CD4-positive, alpha-beta memory T cell (primary cell): ENCODE data around the gene UIMC1. TPM values are rescaled to one million over a fixed set of nuclear protein-coding genes. Genes with fewer than 3 reads are reported as not detected.
"Not testable (repeated sequence)": the region's sequence is repeated elsewhere in the genome, so short reads cannot be mapped to it uniquely, and the experiment has no call there.

Experiments
- CTCF ChIA-PET: fragments of 350-600 bp; sonication (Branson Sonifier 250); formaldehyde crosslinking; loops from one replicate; lab custom pipeline; 2021; ENCODE audit warnings: inconsistent platforms; ENCODE audit not compliant: partially characterized antibody; lab: Charles Lee
- POLR2A ChIA-PET: fragments of 350-600 bp; sonication (Branson Sonifier 250); formaldehyde crosslinking; loops from one replicate; lab custom pipeline; 2021; ENCODE audit not compliant: partially characterized antibody; lab: Charles Lee
- DNase-seq, 5 donors: peaks; one replicate each; pipeline versions ENCODE4 v3.0.0 to v3.0.0-alpha.2; 2020 to 2022; ENCODE audit warnings: mixed read lengths in 1 of 5
- H3K27ac ChIP-seq: one replicate; pipeline ENCODE4 v1.7.0; 2013; ENCODE audit warnings: low read depth, low read length
- H3K27me3 ChIP-seq: 2 replicates; pipeline ENCODE4 v1.7.0; 2013; ENCODE audit warnings: mild to moderate bottlenecking, low read length, moderate library complexity; ENCODE audit not compliant: insufficient read depth
- H3K36me3 ChIP-seq: 2 replicates; pipeline ENCODE4 v1.7.0; 2013; ENCODE audit warnings: mild to moderate bottlenecking, low read length, moderate library complexity; ENCODE audit not compliant: insufficient read depth
- H3K4me1 ChIP-seq: 2 replicates; pipeline ENCODE4 v1.7.0; 2013; ENCODE audit warnings: mild to moderate bottlenecking, low read length, moderate library complexity; ENCODE audit not compliant: insufficient read depth
- H3K4me3 ChIP-seq, 2 donors: one replicate each; pipeline ENCODE4 v1.7.0; 2013; ENCODE audit warnings: low read length in 2 of 2, mild to moderate bottlenecking in 1 of 2
- H3K9me3 ChIP-seq, 2 donors: one replicate each; pipeline ENCODE4 v1.7.0; 2013; ENCODE audit warnings: low read length in 2 of 2, control low read depth in 1 of 2; ENCODE audit not compliant: control insufficient read depth in 1 of 2
- H3K27ac Mint-ChIP-seq, 7 donors: one replicate each; pipeline ENCODE4 v1.8.0; 2020 to 2021; ENCODE audit warnings: mixed read lengths in 7 of 7, mild to moderate bottlenecking in 6 of 7, inconsistent platforms in 3 of 7, moderate library complexity in 3 of 7
- H3K27me3 Mint-ChIP-seq, 2 donors: one replicate each; pipeline ENCODE4 v1.8.0; 2020 to 2021; ENCODE audit warnings: mixed read lengths in 2 of 2
- H3K36me3 Mint-ChIP-seq, 2 donors: one replicate each; pipeline ENCODE4 v1.8.0; 2020 to 2021; ENCODE audit warnings: mixed read lengths in 2 of 2, inconsistent platforms in 1 of 2, mild to moderate bottlenecking in 1 of 2
- H3K4me1 Mint-ChIP-seq, 4 donors: one replicate each; pipeline ENCODE4 v1.8.0; 2020 to 2021; ENCODE audit warnings: mixed read lengths in 4 of 4, mild to moderate bottlenecking in 1 of 4
- H3K4me3 Mint-ChIP-seq, 8 donors: one replicate each; pipeline ENCODE4 v1.8.0; 2020 to 2021; ENCODE audit warnings: mixed read lengths in 8 of 8, mild to moderate bottlenecking in 7 of 8, moderate library complexity in 6 of 8, inconsistent platforms in 3 of 8
- H3K9me3 Mint-ChIP-seq, 8 donors: one replicate each; pipeline ENCODE4 v1.8.0; 2020 to 2021; ENCODE audit warnings: mixed read lengths in 8 of 8, mild to moderate bottlenecking in 5 of 8, inconsistent platforms in 3 of 8, moderate library complexity in 1 of 8
- intact Hi-C: fragments of 100-400 bp; cut with micrococcal nuclease; formaldehyde crosslinking; loops from one replicate; pipeline ENCODE4 v1.15.1; 2023
- polyA plus RNA-seq, 2 donors: library from polyadenylated mRNA; unstranded; fragments of 300-500 nt; fragmentation: Illumina TruSeq; gene quantifications; one replicate each; pipeline ENCODE4 v1.2.3, GENCODE V29; 2021
- total RNA-seq, 2 experiments: library from RNA; stranded (reverse); gene quantifications; one replicate each; pipeline ENCODE4 v1.2.3, GENCODE V29; 2021

The UIMC1 gene
- total and polyA plus RNA-seq, 4 experiments from 2014 or later = 16.7 to 61.7 (median 41.2) TPM

DNA sequence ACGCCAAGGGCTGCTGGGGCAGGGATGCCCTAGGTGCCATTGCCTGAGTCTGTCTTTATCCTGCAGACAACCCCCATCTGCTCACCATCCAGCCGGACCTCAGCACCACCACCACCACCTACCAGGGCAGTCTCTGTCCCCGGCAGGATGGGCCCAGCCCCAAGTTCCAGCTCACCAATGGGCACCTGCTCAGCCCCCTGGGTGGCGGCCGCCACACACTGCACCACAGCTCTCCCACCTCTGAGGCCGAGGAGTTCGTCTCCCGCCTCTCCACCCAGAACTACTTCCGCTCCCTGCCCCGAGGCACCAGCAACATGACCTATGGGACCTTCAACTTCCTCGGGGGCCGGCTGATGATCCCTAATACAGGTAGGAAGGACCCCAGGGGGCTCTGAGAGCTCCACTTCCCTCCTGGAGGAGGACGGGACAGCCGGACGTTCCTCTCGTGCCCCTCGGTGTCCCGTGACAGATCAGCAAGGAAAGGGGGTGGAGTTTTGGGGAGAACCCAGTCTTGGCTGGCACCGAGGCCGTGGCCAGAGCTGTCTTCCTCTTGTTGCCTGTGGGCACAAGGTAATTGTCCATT is 132.3 kb downstream of the UIMC1 start:
- peaks cover 9% of the 10 kb centered on the region for H3K27me3 ChIP-seq
- CTCF ChIA-PET = no interaction called here

DNA sequence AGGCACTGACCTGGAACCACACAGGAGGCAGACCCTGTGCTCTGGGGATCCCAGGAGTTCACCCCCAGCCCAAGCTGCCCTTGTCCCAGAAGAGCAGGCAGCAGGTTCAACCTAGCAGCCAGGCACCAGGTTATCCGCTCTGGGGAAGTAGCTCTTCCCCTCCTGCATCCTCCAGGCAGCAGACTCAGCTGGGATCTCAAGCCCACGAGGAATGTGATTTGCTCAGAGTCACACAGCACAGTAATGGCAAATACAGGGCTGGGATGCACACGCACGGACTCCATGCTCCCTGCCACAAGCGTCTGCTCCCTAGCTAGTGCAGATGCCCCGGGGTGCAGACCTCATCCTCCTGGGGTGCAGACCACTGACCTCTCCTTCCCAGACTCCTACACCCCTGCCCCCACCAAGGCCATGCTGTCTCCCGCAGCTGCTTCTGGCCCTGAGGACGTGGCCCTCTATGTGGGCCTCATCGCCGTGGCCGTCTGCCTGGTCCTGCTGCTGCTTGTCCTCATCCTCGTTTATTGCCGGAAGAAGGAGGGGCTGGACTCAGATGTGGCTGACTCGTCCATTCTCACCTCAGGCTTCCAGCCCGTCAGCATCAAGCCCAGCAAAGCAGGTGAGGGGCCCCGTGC is 132.9 kb downstream of the UIMC1 start:
- Histone ChIP-seq H3K9me3 (no peaks in the 10 kb centered on the region), H3K36me3 (no peaks in the 10 kb centered on the region), H3K27me3 (peaks cover 9% of the 10 kb centered on the region), H3K4me1 (peaks cover 4% of the 10 kb centered on the region), H3K27ac (no peak overlapping the region), H3K4me3 (no peak overlapping the region)
- intact Hi-C loops = no loop called here
- Mint-ChIP-seq H3K36me3 (no peaks in the 10 kb centered on the region), H3K27me3 (peaks cover 13 to 14% of the 10 kb centered on the region in 2 donors), H3K9me3 (peaks cover 0 to 8% (median 0%) of the 10 kb centered on the region in 8 donors), H3K4me3 (no peak overlapping the region), H3K27ac (peak overlapping the region in 1 of 7 donors; percentile 59), H3K4me1 (peaks cover 6 to 17% (median 12%) of the 10 kb centered on the region in 4 donors)
- ChIA-PET CTCF (interaction anchor here (1.5 kb wide), 1 partner anchor 213 kb away, joined by 3 read pairs; no protein-coding TSS in a partner anchor), POLR2A (no interaction called here)
- DNase-seq = no peak

More for the DNA sequence above, 132.3 kb downstream of the UIMC1 start:
- peaks cover 6 to 17% (median 12%) of the 10 kb centered on the region in 4 donors for H3K4me1 Mint-ChIP-seq
- peak overlapping the region in 1 of 7 donors; percentile 59 for H3K27ac Mint-ChIP-seq
- Histone ChIP-seq H3K27ac (no peak overlapping the region), H3K36me3 (no peaks in the 10 kb centered on the region), H3K4me3 (no peak overlapping the region), H3K4me1 (peaks cover 4% of the 10 kb centered on the region), H3K9me3 (no peaks in the 10 kb centered on the region)
- DNase-seq = no peak
- H3K4me3 Mint-ChIP-seq = no peak overlapping the region
- H3K36me3 Mint-ChIP-seq = no peaks in the 10 kb centered on the region
- intact Hi-C loops = no loop called here
- POLR2A ChIA-PET = no interaction called here
- H3K27me3 Mint-ChIP-seq = peaks cover 14 to 16% of the 10 kb centered on the region in 2 donors
- peaks cover 0 to 8% (median 0%) of the 10 kb centered on the region in 8 donors for H3K9me3 Mint-ChIP-seq

DNA sequence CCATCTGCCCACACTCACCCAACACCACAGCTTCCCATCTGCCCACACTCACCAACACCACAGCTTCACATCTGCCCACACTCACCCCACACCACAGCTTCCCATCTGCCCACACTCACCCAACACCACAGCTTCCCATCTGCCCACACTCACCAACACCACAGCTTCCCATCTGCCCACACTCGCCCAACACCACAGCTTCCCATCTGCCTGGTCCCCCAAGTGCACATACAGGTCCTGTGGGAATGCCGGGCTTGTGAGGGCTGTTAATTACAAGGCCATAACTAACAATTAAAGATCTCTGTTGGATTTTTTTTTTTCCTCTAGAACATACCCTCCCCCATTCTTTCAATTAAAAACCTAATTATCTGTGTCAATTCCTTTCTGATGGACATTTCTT is 133.6 kb downstream of the UIMC1 start:
- H3K27me3 ChIP-seq, H3K4me1 ChIP-seq, H3K9me3 Mint-ChIP-seq, H3K9me3 ChIP-seq, H3K4me3 Mint-ChIP-seq, H3K36me3 ChIP-seq, H3K36me3 Mint-ChIP-seq, POLR2A ChIA-PET, H3K27ac ChIP-seq, H3K4me3 ChIP-seq, intact Hi-C loops: not testable (repeated sequence)
- Mint-ChIP-seq H3K27ac (peak overlapping the region in 2 of 7 donors; percentile 47 to 59), H3K27me3 (peaks cover 12 to 14% of the 10 kb centered on the region in 2 donors), H3K4me1 (peaks cover 6 to 17% (median 12%) of the 10 kb centered on the region in 4 donors)
- CTCF ChIA-PET = interaction anchor here (1.5 kb wide), 1 partner anchor 212 kb away, joined by 3 read pairs; no protein-coding TSS in a partner anchor
- peak in 4 of 5 donors; percentile 8 to 23 (median 18) for DNase-seq

DNA sequence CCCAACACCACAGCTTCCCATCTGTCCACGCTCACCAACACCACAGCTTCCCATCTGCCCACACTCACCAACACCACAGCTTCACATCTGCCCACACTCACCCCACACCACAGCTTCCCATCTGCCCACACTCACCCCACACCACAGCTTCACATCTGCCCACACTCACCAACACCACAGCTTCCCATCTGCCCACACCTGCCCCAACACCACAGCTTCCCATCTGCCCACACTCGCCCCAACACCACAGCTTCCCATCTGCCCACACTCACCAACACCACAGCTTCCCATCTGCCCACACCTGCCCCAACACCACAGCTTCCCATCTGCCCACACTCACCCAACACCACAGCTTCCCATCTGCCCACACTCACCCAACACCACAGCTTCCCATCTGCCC is 134.0 kb downstream of the UIMC1 start:
- Mint-ChIP-seq H3K27me3 (peaks cover 13 to 14% of the 10 kb centered on the region in 2 donors), H3K4me1 (peaks cover 6 to 17% (median 12%) of the 10 kb centered on the region in 4 donors), H3K27ac (peak overlapping the region in 1 of 7 donors; percentile 59)
- H3K4me3 Mint-ChIP-seq, H3K9me3 Mint-ChIP-seq, H3K36me3 ChIP-seq, H3K27ac ChIP-seq, H3K9me3 ChIP-seq, POLR2A ChIA-PET, H3K4me3 ChIP-seq, H3K27me3 ChIP-seq, H3K36me3 Mint-ChIP-seq, intact Hi-C loops, H3K4me1 ChIP-seq: not testable (repeated sequence)
- DNase-seq = peak in 2 of 5 donors; percentile 13 to 18
- CTCF ChIA-PET = interaction anchor here (1.5 kb wide), 1 partner anchor 212 kb away, joined by 3 read pairs; no protein-coding TSS in a partner anchor

DNA sequence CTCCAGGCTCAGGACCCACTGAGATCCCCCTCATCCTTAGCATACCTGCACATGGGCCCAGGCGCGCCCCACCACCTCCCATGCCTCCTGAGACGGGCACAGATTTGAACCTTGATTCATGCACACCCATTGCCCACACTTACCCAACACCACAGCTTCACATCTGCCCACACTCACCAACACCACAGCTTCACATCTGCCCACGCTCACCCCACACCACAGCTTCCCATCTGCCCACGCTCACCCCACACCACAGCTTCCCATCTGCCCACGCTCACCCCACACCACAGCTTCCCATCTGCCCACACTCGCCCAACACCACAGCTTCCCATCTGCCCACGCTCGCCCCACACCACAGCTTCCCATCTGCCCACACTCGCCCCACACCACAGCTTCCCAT is 135.9 kb downstream of the UIMC1 start:
- POLR2A ChIA-PET, H3K4me1 ChIP-seq, H3K27ac Mint-ChIP-seq, H3K36me3 ChIP-seq, H3K4me3 ChIP-seq, H3K27ac ChIP-seq, H3K36me3 Mint-ChIP-seq, DNase-seq, H3K9me3 ChIP-seq, intact Hi-C loops, H3K9me3 Mint-ChIP-seq, H3K4me3 Mint-ChIP-seq, H3K27me3 ChIP-seq, CTCF ChIA-PET: not testable (repeated sequence)
- H3K4me1 Mint-ChIP-seq = peaks cover 1 to 11% (median 7%) of the 10 kb centered on the region in 4 donors
- peaks cover 11 to 16% of the 10 kb centered on the region in 2 donors for H3K27me3 Mint-ChIP-seq

DNA sequence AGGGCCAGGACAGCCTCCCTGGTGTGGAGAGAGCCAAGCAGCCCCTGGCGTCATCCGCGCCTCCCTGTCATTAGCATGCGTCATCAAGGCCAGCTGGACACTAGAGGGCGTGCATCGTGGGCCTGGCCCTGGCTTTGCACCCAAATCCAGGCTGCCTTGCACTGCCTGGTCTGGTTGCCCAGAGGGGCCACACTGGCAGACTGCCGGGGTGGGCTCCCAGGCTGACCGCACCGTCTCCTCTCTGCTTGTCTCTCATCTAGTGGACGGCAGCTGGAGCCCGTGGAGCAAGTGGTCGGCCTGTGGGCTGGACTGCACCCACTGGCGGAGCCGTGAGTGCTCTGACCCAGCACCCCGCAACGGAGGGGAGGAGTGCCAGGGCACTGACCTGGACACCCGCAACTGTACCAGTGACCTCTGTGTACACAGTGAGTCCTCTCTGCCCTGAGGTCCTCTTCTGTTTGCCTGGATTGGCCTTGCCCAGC is 136.4 kb downstream of the UIMC1 start:
- no peak overlapping the region for H3K27ac ChIP-seq
- ChIA-PET POLR2A (no interaction called here), CTCF (no interaction called here)
- intact Hi-C loops = no loop called here
- Mint-ChIP-seq H3K9me3 (peaks cover 0 to 8% (median 0%) of the 10 kb centered on the region in 8 donors), H3K36me3 (no peaks in the 10 kb centered on the region), H3K4me1 (peaks cover 1 to 7% (median 4%) of the 10 kb centered on the region in 4 donors), H3K4me3 (no peak overlapping the region), H3K27ac (no peak overlapping the region), H3K27me3 (peaks cover 11% of the 10 kb centered on the region in 2 donors)
- H3K27me3 ChIP-seq = no peaks in the 10 kb centered on the region
- no peak overlapping the region for H3K4me3 ChIP-seq
- no peaks in the 10 kb centered on the region for H3K36me3 ChIP-seq
- no peak for DNase-seq
- no peaks in the 10 kb centered on the region for H3K4me1 ChIP-seq
- H3K9me3 ChIP-seq = no peaks in the 10 kb centered on the region

DNA sequence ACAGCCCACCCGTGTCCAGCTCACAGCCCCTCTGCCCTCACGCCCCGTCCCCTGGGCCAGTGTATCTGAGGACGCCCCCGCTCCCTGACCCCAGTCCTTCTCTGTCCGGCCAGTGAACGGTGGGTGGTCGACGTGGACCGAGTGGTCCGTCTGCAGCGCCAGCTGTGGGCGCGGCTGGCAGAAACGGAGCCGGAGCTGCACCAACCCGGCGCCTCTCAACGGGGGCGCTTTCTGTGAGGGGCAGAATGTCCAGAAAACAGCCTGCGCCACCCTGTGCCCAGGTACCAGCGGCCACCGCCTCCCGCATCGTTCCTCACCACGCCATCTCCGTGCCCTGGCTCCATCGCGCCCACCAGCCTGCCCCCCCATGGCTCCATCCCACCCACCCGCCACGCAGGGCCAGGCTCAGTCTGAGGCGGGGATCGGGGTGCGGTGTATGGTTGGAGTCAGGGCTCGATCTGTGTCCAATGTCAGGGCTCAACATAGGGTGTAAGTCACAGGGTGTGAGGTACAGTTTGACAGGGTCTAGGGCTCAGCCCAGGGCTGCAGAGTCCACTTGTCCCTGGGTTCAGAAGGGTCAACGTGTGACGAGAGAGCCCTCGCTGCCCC is 137.0 kb downstream of the UIMC1 start:
- Histone ChIP-seq H3K4me1 (no peaks in the 10 kb centered on the region), H3K27me3 (no peaks in the 10 kb centered on the region), H3K4me3 (no peak overlapping the region), H3K36me3 (no peaks in the 10 kb centered on the region), H3K9me3 (no peaks in the 10 kb centered on the region), H3K27ac (no peak overlapping the region)
- no peak overlapping the region for H3K27ac Mint-ChIP-seq
- H3K36me3 Mint-ChIP-seq = no peaks in the 10 kb centered on the region
- peaks cover 7 to 11% of the 10 kb centered on the region in 2 donors for H3K27me3 Mint-ChIP-seq
- no peak overlapping the region for H3K4me3 Mint-ChIP-seq
- POLR2A ChIA-PET = no interaction called here
- intact Hi-C loops = no loop called here
- H3K4me1 Mint-ChIP-seq = peaks cover 1 to 6% (median 3%) of the 10 kb centered on the region in 4 donors
- no peak for DNase-seq
- CTCF ChIA-PET = no interaction called here
- peaks cover 0 to 6% (median 0%) of the 10 kb centered on the region in 8 donors for H3K9me3 Mint-ChIP-seq
